HG02610 (cell line): ENCODE measurements around the gene ERI3.

Experiments used
- ATAC-seq: cut with Tn5 transposase; IDR thresholded peaks from one replicate; pipeline ENCODE4 v1.9.1; 2021; ENCODE audit warnings: mild to moderate bottlenecking, moderate library complexity; ENCODE audit not compliant: unreplicated experiment

Gene ERI3

GRCh38 chr1:44263568-44264450 is 91.2 kb downstream of the ERI3 start:
- no peak for ATAC-seq

DNA sequence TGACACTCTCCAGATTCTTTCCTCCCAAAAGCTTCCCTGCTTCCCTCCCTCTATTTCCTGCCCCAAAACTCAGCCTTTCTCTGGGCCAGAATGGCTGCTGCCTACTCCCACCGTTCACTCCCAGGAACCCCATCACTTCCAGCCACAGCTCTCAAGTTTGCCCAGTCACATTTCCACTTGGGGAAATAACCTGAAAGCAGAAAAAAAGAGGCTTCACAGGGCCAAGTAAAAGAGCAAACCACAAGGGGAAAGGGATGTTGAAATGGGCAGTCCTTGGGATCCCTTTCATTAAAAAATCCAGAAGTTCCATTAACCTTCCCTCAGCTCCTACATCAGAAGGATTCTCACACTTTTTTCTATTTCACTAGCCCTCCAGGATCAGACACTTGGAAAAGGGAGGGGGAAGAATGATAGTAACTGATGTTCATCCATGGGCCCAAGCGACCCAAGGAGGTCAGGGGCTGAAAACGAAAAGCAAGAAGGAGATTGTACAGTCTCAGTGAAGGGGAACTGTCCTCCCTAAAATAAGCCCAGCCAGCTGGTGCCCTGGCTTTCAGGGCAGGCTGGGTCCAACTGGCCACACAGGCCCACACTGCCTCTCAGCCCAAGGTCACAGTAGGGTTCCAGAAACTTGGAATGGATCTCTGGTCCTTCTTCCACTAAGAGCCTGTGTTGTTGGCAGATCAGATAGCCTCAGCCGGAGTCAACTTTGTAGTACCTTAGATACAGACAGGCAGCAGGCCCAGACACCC is 92.1 kb downstream of the ERI3 start:
- ATAC-seq = no peak

- ATAC-seq = no peak
These were observed 92.6 kb downstream of the ERI3 start for GRCh38 chr1:44262414-44262813.

- no peak for ATAC-seq
These were observed 93.1 kb downstream of the ERI3 start for GRCh38 chr1:44261962-44262361.

GRCh38 chr1:44261171-44261817 is 93.8 kb downstream of the ERI3 start:
- no peak for ATAC-seq

- no peak for ATAC-seq
These were observed 94.3 kb downstream of the ERI3 start for GRCh38 chr1:44260792-44261170.

- ATAC-seq = no peak
These were observed 96.0 kb downstream of the ERI3 start for GRCh38 chr1:44259090-44259489.

DNA sequence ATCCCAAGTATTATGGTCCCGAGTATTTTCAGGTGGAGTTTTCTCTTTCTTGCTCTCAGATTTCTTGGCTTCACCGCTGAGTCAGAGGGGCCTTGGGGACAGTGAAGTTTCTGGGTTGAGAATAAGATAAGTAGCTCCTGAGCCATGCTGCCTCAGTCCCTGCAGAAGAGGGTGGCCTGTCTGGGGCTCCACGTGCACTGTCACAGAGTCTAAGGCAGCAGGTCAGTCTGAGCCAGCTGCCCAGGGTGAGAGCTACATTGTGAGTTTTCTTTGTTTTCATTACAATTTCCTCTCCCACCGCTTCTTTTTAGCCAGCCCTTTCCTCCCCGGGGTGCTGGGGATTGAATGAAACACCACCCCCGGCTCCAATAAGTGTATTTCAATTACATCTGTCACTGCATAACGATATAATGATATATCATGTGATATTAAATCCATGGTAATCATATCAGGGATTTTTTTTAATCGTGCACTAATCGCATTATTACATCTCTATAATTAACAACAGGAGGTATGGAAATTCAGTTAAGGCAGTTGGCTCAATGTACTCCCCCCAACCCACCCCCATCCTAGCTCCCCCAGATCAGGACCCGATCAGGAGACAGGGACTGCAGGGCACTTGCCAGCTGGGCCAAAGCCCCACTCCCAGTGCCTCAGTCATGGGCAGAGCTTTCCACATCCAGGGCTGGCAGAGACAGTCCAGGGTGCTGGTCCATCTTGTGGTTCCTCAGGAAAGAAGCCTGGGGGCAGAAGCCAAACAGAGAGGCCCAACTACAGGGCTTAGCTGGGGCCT is 98.1 kb downstream of the ERI3 start:
- no peak for ATAC-seq

DNA sequence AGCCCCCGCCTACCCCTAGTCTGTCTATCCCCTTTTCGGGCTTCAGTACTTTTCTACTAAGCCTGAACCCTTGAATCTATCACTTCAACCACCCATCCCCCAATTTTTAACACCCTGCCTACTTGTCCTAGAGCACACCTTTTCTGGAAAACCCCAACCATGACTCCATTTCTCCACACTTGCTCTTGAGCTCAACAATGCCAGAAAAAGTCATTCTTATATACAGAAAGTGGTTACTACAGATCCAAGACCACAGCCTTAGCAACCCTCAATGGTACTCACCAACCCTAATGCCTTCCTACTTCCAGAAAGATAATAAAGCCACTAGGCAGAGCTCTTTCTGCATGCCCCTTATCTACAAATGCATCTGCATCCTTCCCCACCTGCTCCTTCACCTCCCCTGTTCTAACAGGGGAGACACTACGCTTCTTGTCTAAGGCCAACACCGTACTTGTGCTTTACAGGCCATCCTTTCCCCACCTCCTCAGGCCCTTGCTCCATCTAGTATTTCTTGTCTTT is 100.6 kb downstream of the ERI3 start:
- ATAC-seq = no peak

GRCh38 chr1:44251989-44252671 is 102.9 kb downstream of the ERI3 start:
- ATAC-seq = no peak

GRCh38 chr1:44251486-44251885 is 103.6 kb downstream of the ERI3 start:
- ATAC-seq = no peak

DNA sequence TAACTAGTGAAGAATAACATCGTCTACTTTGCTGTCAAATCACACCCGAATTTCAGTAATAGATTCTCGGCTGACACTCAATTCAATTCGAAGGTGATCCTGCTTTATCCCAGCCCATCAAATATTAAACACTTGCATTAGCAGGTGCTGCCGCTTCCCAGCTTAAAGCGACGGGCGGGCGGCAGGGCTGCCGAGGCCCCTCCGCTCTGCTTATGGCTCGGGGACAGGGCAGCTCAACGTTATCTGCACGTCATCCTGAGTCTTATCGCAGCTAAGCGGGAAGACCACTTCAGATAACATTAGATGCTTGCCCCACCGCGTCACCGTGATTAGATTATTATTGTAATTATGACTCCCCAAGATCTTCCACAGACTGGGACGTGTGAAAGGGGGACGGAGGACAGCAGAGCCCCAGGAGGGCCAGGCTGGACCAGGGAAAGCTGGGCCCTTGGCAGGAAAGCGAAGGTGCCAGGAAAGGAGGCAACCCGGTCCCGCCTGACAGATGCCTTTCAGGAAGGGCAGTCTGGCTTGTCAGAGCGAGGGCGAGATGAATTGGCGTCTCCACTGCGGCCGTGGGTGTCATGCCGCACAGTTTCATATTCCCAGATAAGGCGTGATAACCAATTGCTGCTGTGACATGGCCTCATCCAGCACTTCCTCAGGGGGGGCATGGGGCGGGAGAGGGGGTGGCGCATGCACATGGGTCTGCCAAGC is 104.8 kb downstream of the ERI3 start:
- no peak for ATAC-seq

DNA sequence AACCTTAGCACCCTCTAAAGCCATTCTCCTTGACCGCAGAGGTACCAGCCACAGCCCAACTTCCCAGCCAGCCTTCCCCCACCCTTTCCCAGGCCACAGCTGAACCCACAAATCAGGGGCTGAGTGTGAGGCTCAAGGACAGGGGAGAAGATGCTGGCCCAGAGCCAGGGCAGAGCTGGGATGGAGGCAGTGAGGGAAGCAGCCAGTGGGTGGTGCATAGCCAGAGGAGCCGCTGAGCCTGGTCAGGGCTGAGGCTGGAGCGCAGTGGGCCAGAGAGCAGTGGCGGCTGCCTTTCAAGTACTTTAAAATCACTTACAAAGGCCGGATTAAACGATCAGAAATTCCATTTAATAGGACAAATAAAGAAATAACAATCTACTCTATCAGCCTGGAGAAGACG is 105.5 kb downstream of the ERI3 start:
- ATAC-seq = no peak

DNA sequence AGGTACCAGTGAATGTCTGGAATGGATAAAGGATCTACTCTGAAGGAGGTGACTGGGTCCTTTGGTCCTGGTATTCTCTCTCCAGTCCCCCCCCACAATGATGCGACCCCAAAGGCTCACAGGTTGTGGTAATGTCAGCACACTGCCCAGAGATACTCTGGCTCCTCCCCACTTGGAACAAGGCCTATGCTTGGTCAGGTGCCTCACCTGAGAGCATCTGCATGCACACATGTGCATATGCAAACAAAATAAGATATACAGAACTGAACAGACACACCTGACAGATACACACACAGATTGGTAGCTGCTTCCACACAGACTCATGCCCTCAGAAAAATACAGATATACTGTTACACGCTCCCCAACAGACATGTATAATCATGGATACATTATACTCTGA is 108.3 kb downstream of the ERI3 start:
- ATAC-seq = no peak

GRCh38 chr1:44244986-44245385 is 110.1 kb downstream of the ERI3 start:
- no peak for ATAC-seq

DNA sequence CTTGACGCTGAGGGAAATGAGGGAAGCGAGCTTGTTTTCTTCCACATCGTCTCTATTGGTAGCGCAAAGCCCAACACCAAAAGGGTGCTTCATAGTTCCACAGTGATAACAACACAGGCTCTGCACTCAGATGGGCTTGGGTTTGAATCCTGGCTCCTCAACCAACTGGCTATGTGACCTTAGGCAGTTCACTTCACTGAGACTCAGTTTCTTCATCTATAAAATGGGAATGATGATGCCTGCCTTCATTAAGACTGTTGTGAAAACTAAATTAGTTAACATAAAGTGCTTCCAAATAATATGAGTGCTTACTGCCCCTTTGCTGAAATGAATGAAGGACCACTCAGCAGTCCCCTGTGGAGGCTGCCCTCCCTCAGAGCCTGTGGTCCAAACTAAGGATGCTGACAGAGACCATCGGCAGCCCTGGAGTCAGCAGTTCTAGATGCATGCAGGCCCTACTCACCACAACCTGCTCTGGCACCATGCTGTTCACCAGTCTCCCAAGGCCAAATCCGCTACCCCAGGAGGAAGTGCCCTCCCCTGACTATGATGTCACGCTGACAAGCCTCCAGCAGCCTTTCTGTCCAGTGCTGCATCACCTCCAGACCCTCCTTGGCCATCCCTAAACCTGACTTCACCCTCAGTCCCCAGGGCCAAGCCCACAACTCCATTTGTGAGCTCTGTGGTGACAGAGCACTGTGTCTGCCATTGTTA is 111.1 kb downstream of the ERI3 start:
- no peak for ATAC-seq

GRCh38 chr1:44242746-44243145 is 112.3 kb downstream of the ERI3 start:
- ATAC-seq = no peak

- no peak for ATAC-seq
These were observed 114.0 kb downstream of the ERI3 start for GRCh38 chr1:44240802-44241671.
